ENCODE data around the gene EFCC1. TPM values are rescaled to one million over a fixed set of nuclear protein-coding genes. Genes with fewer than 3 reads are reported as not detected.

Gene EFCC1
- total RNA-seq, 1 donor from 2014 or later, result under 0.01 TPM

- DNase-seq (ENCODE audit: low read depth), result no peak
- H3K27me3 ChIP-seq (ENCODE audit: control insufficient read depth, insufficient read depth, low read length), result no peaks in the 10 kb centered on the region
- no peak overlapping the region for H3K4me3 ChIP-seq (ENCODE audit: low read depth, low read length)
- no peak for FAIRE-seq
- TF ChIP-seq CTCF (IDR thresholded peaks at IDR 0.05; ENCODE audit: insufficient read depth, low read length, severe bottlenecking), result no peak
- H3K36me3 ChIP-seq (ENCODE audit: control insufficient read depth, insufficient read depth, low read length), result no peaks in the 10 kb centered on the region
Measured at GRCh38 chr3:129057249-129057648, 56.1 kb downstream of the EFCC1 start.

DNA sequence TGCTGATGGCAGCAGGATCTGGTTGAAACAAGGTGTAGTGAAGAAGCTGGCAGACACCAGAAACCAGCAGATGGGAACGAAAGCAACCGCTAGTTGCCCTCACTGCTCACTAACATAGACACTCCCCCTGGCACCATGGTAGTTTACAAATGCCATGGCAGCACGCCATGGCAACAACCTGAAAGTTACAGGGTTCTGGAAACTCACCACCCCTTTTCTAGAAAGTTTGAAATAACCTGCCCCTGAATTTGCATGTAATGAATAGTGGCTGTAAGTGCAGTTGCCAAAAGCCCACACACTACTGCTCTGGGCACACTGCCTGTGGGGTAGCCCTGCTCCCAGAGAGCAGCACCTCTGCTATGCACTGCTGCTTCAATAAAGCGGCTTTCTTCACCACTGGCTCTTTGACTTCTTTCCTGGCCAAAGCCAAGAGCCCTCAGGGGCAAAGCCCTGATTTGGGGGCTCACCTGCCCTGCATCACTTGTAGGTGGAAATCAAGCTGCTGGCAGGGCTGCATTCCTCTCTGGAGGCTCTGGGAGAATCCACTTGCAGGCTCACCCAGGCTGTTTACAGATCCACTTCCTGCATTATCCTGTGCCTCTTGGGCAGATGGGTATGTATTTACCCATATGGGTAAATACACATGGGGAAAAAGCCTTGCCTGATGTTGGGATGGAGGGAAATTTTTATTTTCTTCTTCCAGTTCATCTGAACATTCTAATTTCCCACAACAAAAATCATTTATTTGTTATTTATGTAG is 57.5 kb downstream of the EFCC1 start:
- DNase-seq (ENCODE audit: low read depth) (peak; percentile 10), FAIRE-seq (no peak)
- H3K27me3 ChIP-seq (ENCODE audit: control insufficient read depth, insufficient read depth, low read length), result no peaks in the 10 kb centered on the region
- TF ChIP-seq CTCF (IDR thresholded peaks at IDR 0.05; ENCODE audit: insufficient read depth, low read length, severe bottlenecking), result no peak
- H3K4me3 ChIP-seq (ENCODE audit: low read depth, low read length), result no peak overlapping the region
- H3K36me3 ChIP-seq (ENCODE audit: control insufficient read depth, insufficient read depth, low read length), result no peaks in the 10 kb centered on the region

- Histone ChIP-seq H3K27me3 (ENCODE audit: control insufficient read depth, insufficient read depth, low read length) (no peaks in the 10 kb centered on the region), H3K36me3 (ENCODE audit: control insufficient read depth, insufficient read depth, low read length) (no peaks in the 10 kb centered on the region), H3K4me3 (ENCODE audit: low read depth, low read length) (no peak overlapping the region)
- no peak for FAIRE-seq
- TF ChIP-seq CTCF (IDR thresholded peaks at IDR 0.05; ENCODE audit: insufficient read depth, low read length, severe bottlenecking), result no peak
- no peak for DNase-seq (ENCODE audit: low read depth)
Measured at GRCh38 chr3:129059311-129059958, 58.3 kb downstream of the EFCC1 start.

DNA sequence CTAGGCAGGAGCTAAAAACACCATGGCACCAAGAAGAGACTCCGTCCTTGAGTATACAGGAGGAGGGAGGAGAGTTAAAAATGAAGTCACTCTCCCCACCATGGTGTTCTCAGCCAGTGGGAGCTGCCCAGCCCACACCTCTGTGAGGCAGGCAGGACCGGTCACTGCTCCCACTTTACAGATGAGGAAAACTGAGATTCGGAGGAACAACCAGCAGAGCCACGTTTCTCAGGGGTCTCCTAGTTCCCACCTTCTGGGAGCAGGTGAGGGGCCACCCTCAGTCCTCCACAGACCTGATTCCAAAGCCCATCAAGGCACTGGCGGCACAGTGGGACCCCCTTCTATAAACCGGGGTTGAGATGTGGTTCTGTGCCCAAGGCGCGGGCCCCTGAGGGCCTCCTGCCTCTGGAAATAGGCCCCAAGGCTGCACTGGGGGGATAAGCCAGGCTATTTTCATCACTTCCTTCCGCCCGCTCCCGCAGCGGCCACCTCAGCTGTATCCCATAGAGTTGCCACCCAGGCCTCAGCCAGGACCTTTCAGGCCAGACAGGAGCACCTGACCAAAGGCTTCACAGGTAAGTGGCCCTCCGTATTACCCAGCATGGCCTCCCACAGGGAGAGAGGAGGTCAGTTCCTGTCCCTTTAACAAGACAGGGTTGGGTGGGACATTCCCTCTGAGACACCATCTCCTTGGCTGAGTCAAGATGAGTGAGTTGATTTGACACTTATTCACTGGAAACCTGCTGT is 59.3 kb downstream of the EFCC1 start, which contains the start of gene GP9:
Gene GP9 (plus strand): TSS at position 504 of the 747 bp plus-strand sequence. CDS start 961 bp downstream, outside the sequence.
- H3K4me3 ChIP-seq (ENCODE audit: low read depth, low read length), result no peak within 1 kb of the TSS
- no peak for TF ChIP-seq CTCF (IDR thresholded peaks at IDR 0.05; ENCODE audit: insufficient read depth, low read length, severe bottlenecking)
- no peaks in the 10 kb centered on the region for H3K27me3 ChIP-seq (ENCODE audit: control insufficient read depth, insufficient read depth, low read length)
- DNase-seq (ENCODE audit: low read depth) (no peak), FAIRE-seq (no peak)
- H3K36me3 ChIP-seq (ENCODE audit: control insufficient read depth, insufficient read depth, low read length), result no peaks in the 10 kb centered on the region

DNA sequence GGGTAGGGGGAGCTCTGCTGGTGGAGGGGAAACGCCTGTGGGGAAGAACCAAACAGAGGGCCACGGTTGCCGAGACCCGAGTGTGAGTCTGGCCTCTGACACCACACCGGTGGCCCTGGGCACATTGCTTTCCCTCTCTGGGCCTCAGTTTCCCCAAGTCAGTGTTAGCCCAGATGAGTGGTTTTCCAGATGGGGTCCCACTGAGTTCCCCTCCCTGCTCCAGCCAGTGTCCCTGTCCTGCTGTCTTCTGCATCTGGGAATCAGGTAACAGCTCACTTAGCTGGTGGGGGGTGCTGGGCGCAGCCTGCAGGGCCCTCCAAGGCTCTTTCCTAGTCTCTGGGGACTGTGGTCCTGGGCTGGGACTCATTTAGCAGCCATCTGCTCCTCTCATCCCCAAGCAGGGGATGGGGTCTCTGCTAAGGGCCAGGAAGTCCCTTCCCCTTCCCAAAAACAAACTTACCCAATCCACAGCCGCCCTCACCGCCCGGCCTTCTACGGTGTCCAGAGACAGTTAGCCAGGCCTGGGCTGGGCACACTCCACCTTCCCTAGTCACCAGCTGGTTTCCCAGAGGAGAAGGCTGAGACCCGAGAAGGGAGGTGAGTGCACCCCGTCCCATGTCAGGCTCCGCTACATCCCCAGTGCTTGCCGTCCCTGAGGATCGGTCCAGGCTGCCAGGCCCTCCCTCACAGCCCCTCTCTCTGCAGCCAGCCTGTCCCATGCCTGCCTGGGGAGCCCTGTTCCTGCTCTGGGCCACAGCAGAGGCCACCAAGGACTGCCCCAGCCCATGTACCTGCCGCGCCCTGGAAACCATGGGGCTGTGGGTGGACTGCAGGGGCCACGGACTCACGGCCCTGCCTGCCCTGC is 60.2 kb downstream of the EFCC1 start:
- peak; percentile 75 for FAIRE-seq
- DNase-seq (ENCODE audit: low read depth), result no peak

More for the DNA sequence above, 60.2 kb downstream of the EFCC1 start:
- no peak for TF ChIP-seq CTCF (IDR thresholded peaks at IDR 0.05; ENCODE audit: insufficient read depth, low read length, severe bottlenecking)
- no peaks in the 10 kb centered on the region for H3K27me3 ChIP-seq (ENCODE audit: control insufficient read depth, insufficient read depth, low read length)
- no peaks in the 10 kb centered on the region for H3K36me3 ChIP-seq (ENCODE audit: control insufficient read depth, insufficient read depth, low read length)
- no peak overlapping the region for H3K4me3 ChIP-seq (ENCODE audit: low read depth, low read length)
